Measurements from ENCODE around the gene TMEM161B. TPM values are rescaled to one million over a fixed set of nuclear protein-coding genes. Genes with fewer than 3 reads are reported as not detected.

The TMEM161B gene

GRCh38 chr5:88172847-88173758 lies 95.5 kb downstream of the TMEM161B start:
- H3K36me3 ChIP-seq (ENCODE audit: insufficient read depth, low read length) = no peaks in the 10 kb centered on the region
- H3K27me3 ChIP-seq (ENCODE audit: control insufficient read depth, insufficient read depth, low read length) = no peaks in the 10 kb centered on the region
- H3K9me3 ChIP-seq (replicated peaks; ENCODE audit: low read length) = no peaks in the 10 kb centered on the region
- no peak overlapping the region for H3K4me3 ChIP-seq (ENCODE audit: low read length)
- no peaks in the 10 kb centered on the region for H3K4me1 ChIP-seq (ENCODE audit: control insufficient read depth, insufficient read depth, low read length)
- H3K4me2 ChIP-seq (ENCODE audit: low read length) = no peak overlapping the region
- no peak overlapping the region for H3K9ac ChIP-seq (ENCODE audit: low read depth, low read length)

GRCh38 chr5:88159591-88159990 lies 109.1 kb downstream of the TMEM161B start:
- no peak overlapping the region for H3K4me2 ChIP-seq (ENCODE audit: low read length)
- no peaks in the 10 kb centered on the region for H3K36me3 ChIP-seq (ENCODE audit: insufficient read depth, low read length)
- H3K4me3 ChIP-seq (ENCODE audit: low read length) = no peak overlapping the region

GRCh38 chr5:88158056-88158455 lies 110.6 kb downstream of the TMEM161B start:
- H3K4me3 ChIP-seq (ENCODE audit: low read length) = no peak overlapping the region
- H3K27me3 ChIP-seq (ENCODE audit: control insufficient read depth, insufficient read depth, low read length) = peaks cover 23% of the 10 kb centered on the region
- no peaks in the 10 kb centered on the region for H3K9me3 ChIP-seq (replicated peaks; ENCODE audit: low read length)
- H3K4me2 ChIP-seq (ENCODE audit: low read length) = no peak overlapping the region
- H3K36me3 ChIP-seq (ENCODE audit: insufficient read depth, low read length) = no peaks in the 10 kb centered on the region
- no peak overlapping the region for H3K9ac ChIP-seq (ENCODE audit: low read depth, low read length)
- no peaks in the 10 kb centered on the region for H3K4me1 ChIP-seq (ENCODE audit: control insufficient read depth, insufficient read depth, low read length)

More at GRCh38 chr5:88159591-88159990, 109.1 kb downstream of the TMEM161B start:
- H3K9me3 ChIP-seq (replicated peaks; ENCODE audit: low read length) = no peaks in the 10 kb centered on the region
- H3K27me3 ChIP-seq (ENCODE audit: control insufficient read depth, insufficient read depth, low read length) = peaks cover 7% of the 10 kb centered on the region
- no peaks in the 10 kb centered on the region for H3K4me1 ChIP-seq (ENCODE audit: control insufficient read depth, insufficient read depth, low read length)
- no peak overlapping the region for H3K9ac ChIP-seq (ENCODE audit: low read depth, low read length)

GRCh38 chr5:88154891-88155290 lies 113.8 kb downstream of the TMEM161B start:
- Histone ChIP-seq H3K4me2 (ENCODE audit: low read length) (no peak overlapping the region), H3K9ac (ENCODE audit: low read depth, low read length) (no peak overlapping the region), H3K36me3 (ENCODE audit: insufficient read depth, low read length) (no peaks in the 10 kb centered on the region), H3K9me3 (replicated peaks; ENCODE audit: low read length) (no peaks in the 10 kb centered on the region), H3K27me3 (ENCODE audit: control insufficient read depth, insufficient read depth, low read length) (peaks cover 23% of the 10 kb centered on the region), H3K4me3 (ENCODE audit: low read length) (no peak overlapping the region), H3K4me1 (ENCODE audit: control insufficient read depth, insufficient read depth, low read length) (no peaks in the 10 kb centered on the region)

- H3K4me1 ChIP-seq (ENCODE audit: control insufficient read depth, insufficient read depth, low read length) = no peaks in the 10 kb centered on the region
- H3K4me3 ChIP-seq (ENCODE audit: low read length) = no peak overlapping the region
- H3K36me3 ChIP-seq (ENCODE audit: insufficient read depth, low read length) = no peaks in the 10 kb centered on the region
- H3K4me2 ChIP-seq (ENCODE audit: low read length) = no peak overlapping the region
- peaks cover 58% of the 10 kb centered on the region for H3K27me3 ChIP-seq (ENCODE audit: control insufficient read depth, insufficient read depth, low read length)
- no peak overlapping the region for H3K9ac ChIP-seq (ENCODE audit: low read depth, low read length)
- H3K9me3 ChIP-seq (replicated peaks; ENCODE audit: low read length) = no peaks in the 10 kb centered on the region
Observed at GRCh38 chr5:88150747-88151146, 117.9 kb downstream of the TMEM161B start.

GRCh38 chr5:88145611-88146467 lies 122.8 kb downstream of the TMEM161B start:
- no peaks in the 10 kb centered on the region for H3K36me3 ChIP-seq (ENCODE audit: insufficient read depth, low read length)
- H3K9me3 ChIP-seq (replicated peaks; ENCODE audit: low read length) = no peaks in the 10 kb centered on the region
- H3K27me3 ChIP-seq (ENCODE audit: control insufficient read depth, insufficient read depth, low read length) = peaks cover 81% of the 10 kb centered on the region
- H3K4me2 ChIP-seq (ENCODE audit: low read length) = no peak overlapping the region
- H3K9ac ChIP-seq (ENCODE audit: low read depth, low read length) = no peak overlapping the region
- H3K4me3 ChIP-seq (ENCODE audit: low read length) = no peak overlapping the region
- H3K4me1 ChIP-seq (ENCODE audit: control insufficient read depth, insufficient read depth, low read length) = peaks cover 19% of the 10 kb centered on the region

- Histone ChIP-seq H3K4me1 (ENCODE audit: control insufficient read depth, insufficient read depth, low read length) (peaks cover 26% of the 10 kb centered on the region), H3K36me3 (ENCODE audit: insufficient read depth, low read length) (no peaks in the 10 kb centered on the region), H3K4me3 (ENCODE audit: low read length) (no peak overlapping the region), H3K27me3 (ENCODE audit: control insufficient read depth, insufficient read depth, low read length) (peaks cover 86% of the 10 kb centered on the region), H3K4me2 (ENCODE audit: low read length) (no peak overlapping the region), H3K9ac (ENCODE audit: low read depth, low read length) (no peak overlapping the region), H3K9me3 (replicated peaks; ENCODE audit: low read length) (no peaks in the 10 kb centered on the region)
Observed at GRCh38 chr5:88145221-88145610, 123.4 kb downstream of the TMEM161B start.

Small RNA genes lying within 50 kb of the gene (small RNA-seq; reads per million reads assigned to genes)
- not detected for gene RNA5SP187

All from skeletal muscle satellite cell (primary cell).